HepG2 (cell line): Measurements from ENCODE around the gene MSANTD1. TPM values are rescaled to one million over a fixed set of nuclear protein-coding genes. Genes with fewer than 3 reads are reported as not detected.

Experiments
- MAX ChIP-seq: IDR thresholded peaks from 2 replicates; pipeline ENCODE4 v1.6.1; 2012; ENCODE audit warnings: inconsistent platforms
- ZSCAN29 ChIP-seq: sonication (generic); formaldehyde crosslinking; conservative IDR thresholded peaks from 2 replicates; pipeline ENCODE4 v1.4.0; 2020; ENCODE audit warnings: mild to moderate bottlenecking, missing genetic modification reagents
- polyA plus RNA-seq, 8 experiments: library from polyadenylated mRNA; depleted of rRNA in 3 of 8; stranded (reverse) in 7 of 8; unstranded in 1 of 8; fragments of >200 nt; fragmentation: Illumina TruSeq in 4 of 8; extraction: Trizol in 4 of 8; gene quantifications; 2 replicates each; pipeline versions ENCODE4 v1.2.1 to v1.2.3, GENCODE V29; 2011 to 2016; ENCODE audit warnings: low read depth in 4 of 8, missing spikeins in 1 of 8, mixed read lengths in 1 of 8; ENCODE audit not compliant: insufficient read depth in 1 of 8
- total RNA-seq, 5 experiments: library from RNA; depleted of rRNA; stranded (reverse); fragments of >200 nt; fragmentation: Illumina TruSeq; extraction: Trizol; gene quantifications; 2 replicates each; pipeline ENCODE4 v1.2.3, GENCODE V29; 2016; ENCODE audit warnings: low read depth in 1 of 5
- TF ChIP-seq, protein P1 (sequence below): sonication (generic); formaldehyde crosslinking; IDR thresholded peaks from 2 replicates; pipeline ENCODE4 v1.4.0; 2020; ENCODE audit warnings: missing genetic modification reagents, borderline replicate concordance
- TF ChIP-seq, protein P2 (sequence below): sonication (generic); formaldehyde crosslinking; conservative IDR thresholded peaks from 2 replicates; pipeline ENCODE4 v1.8.0; 2022; ENCODE audit warnings: low read depth, missing genetic modification reagents
- TF ChIP-seq, protein P3 (sequence below): sonication (generic); formaldehyde crosslinking; IDR thresholded peaks from 2 replicates; pipeline ENCODE4 v1.5.0; 2020; ENCODE audit warnings: mild to moderate bottlenecking, missing genetic modification reagents

Gene MSANTD1
- total and polyA plus RNA-seq, 2 of the 13 experiments (the other 11 are each of a cell fraction or from before 2014, with no cell fraction given): 0.22 to 0.40 TPM

DNA sequence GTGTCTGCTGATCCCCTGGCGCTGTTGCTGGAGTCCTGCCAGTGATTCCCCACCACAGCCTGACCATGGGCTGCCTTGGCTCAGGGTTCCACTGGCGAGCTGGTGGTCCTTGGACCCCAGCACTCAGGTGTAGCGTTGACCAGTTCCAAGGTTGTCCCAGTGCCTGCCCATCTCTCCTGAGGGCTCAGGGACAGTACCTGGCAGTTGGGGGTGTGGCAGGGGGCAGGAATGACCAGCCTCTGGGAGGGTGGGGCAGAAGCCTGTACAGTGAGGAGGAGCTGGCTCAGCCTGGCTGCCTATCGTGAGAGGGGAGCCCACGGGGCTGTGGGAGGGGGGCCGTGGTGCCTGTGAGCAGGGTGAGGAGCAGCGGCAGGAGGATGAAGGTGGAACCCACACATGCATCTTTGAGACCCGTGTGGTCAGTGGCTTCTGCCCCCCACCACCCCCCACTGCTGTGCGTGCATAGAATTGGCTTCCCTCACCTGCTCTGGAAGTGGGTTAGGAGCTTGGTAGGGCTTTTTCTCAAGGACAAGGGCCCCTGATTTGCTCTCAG, 12.6 kb upstream of the MSANTD1 start (continued):
- TF ChIP-seq, protein P1, sequence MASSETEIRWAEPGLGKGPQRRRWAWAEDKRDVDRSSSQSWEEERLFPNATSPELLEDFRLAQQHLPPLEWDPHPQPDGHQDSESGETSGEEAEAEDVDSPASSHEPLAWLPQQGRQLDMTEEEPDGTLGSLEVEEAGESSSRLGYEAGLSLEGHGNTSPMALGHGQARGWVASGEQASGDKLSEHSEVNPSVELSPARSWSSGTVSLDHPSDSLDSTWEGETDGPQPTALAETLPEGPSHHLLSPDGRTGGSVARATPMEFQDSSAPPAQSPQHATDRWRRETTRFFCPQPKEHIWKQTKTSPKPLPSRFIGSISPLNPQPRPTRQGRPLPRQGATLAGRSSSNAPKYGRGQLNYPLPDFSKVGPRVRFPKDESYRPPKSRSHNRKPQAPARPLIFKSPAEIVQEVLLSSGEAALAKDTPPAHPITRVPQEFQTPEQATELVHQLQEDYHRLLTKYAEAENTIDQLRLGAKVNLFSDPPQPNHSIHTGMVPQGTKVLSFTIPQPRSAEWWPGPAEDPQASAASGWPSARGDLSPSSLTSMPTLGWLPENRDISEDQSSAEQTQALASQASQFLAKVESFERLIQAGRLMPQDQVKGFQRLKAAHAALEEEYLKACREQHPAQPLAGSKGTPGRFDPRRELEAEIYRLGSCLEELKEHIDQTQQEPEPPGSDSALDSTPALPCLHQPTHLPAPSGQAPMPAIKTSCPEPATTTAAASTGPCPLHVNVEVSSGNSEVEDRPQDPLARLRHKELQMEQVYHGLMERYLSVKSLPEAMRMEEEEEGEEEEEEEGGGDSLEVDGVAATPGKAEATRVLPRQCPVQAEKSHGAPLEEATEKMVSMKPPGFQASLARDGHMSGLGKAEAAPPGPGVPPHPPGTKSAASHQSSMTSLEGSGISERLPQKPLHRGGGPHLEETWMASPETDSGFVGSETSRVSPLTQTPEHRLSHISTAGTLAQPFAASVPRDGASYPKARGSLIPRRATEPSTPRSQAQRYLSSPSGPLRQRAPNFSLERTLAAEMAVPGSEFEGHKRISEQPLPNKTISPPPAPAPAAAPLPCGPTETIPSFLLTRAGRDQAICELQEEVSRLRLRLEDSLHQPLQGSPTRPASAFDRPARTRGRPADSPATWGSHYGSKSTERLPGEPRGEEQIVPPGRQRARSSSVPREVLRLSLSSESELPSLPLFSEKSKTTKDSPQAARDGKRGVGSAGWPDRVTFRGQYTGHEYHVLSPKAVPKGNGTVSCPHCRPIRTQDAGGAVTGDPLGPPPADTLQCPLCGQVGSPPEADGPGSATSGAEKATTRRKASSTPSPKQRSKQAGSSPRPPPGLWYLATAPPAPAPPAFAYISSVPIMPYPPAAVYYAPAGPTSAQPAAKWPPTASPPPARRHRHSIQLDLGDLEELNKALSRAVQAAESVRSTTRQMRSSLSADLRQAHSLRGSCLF: no peak
- TF ChIP-seq ZSCAN29 (CRISPR knock-in tag): no peak
- TF ChIP-seq, protein P2, sequence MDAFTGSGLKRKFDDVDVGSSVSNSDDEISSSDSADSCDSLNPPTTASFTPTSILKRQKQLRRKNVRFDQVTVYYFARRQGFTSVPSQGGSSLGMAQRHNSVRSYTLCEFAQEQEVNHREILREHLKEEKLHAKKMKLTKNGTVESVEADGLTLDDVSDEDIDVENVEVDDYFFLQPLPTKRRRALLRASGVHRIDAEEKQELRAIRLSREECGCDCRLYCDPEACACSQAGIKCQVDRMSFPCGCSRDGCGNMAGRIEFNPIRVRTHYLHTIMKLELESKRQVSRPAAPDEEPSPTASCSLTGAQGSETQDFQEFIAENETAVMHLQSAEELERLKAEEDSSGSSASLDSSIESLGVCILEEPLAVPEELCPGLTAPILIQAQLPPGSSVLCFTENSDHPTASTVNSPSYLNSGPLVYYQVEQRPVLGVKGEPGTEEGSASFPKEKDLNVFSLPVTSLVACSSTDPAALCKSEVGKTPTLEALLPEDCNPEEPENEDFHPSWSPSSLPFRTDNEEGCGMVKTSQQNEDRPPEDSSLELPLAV (CRISPR knock-in tag): no peak
- TF ChIP-seq MAX: no peak
- TF ChIP-seq, protein P3, sequence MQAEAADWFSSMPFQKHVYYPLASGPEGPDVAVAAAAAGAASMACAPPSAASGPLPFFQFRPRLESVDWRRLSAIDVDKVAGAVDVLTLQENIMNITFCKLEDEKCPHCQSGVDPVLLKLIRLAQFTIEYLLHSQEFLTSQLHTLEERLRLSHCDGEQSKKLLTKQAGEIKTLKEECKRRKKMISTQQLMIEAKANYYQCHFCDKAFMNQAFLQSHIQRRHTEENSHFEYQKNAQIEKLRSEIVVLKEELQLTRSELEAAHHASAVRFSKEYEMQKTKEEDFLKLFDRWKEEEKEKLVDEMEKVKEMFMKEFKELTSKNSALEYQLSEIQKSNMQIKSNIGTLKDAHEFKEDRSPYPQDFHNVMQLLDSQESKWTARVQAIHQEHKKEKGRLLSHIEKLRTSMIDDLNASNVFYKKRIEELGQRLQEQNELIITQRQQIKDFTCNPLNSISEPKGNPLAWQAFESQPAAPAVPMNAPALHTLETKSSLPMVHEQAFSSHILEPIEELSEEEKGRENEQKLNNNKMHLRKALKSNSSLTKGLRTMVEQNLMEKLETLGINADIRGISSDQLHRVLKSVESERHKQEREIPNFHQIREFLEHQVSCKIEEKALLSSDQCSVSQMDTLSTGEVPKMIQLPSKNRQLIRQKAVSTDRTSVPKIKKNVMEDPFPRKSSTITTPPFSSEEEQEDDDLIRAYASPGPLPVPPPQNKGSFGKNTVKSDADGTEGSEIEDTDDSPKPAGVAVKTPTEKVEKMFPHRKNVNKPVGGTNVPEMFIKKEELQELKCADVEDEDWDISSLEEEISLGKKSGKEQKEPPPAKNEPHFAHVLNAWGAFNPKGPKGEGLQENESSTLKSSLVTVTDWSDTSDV (CRISPR knock-in tag): no peak
- TF ChIP-seq, all 625 proteins: peak for 3
